ENCODE results near the gene ARL15.

The ARL15 gene

GRCh38 chr5:54309691-54310432 is 511 bp downstream of the ARL15 start:
- no peak for TF ChIP-seq FOXP2 (optimal IDR thresholded peaks at IDR 0.05; ENCODE audit: control extremely low read depth, extremely low read length, insufficient read depth)
- TF ChIP-seq EZH2 (IDR thresholded peaks at IDR 0.05): no peak
- no peak for TF ChIP-seq POLR2AphosphoS5 (IDR thresholded peaks at IDR 0.05; ENCODE audit: borderline replicate concordance, low read depth, low read length)
- H3K27ac ChIP-seq: no peak overlapping the region
- no peaks in the 10 kb centered on the region for H3K9me3 ChIP-seq (ENCODE audit: low read depth, low read length)
- H3K36me3 ChIP-seq (ENCODE audit: insufficient read depth, low read length): no peaks in the 10 kb centered on the region
- DNase-seq (ENCODE audit: low read depth, low spot score): no peak
- H3K9ac ChIP-seq (ENCODE audit: insufficient read length): peak overlapping the region; percentile 83
- H3K4me3 ChIP-seq: peak overlapping the region; percentile 87

GRCh38 chr5:54309276-54309675 is 1.1 kb downstream of the ARL15 start:
- no peak for DNase-seq (ENCODE audit: low read depth, low spot score)
- H3K36me3 ChIP-seq (ENCODE audit: insufficient read depth, low read length): no peaks in the 10 kb centered on the region
- no peak overlapping the region for H3K27ac ChIP-seq
- H3K9ac ChIP-seq (ENCODE audit: insufficient read length): peak overlapping the region; percentile 83
- H3K4me3 ChIP-seq: peak overlapping the region; percentile 87
- TF ChIP-seq EZH2 (IDR thresholded peaks at IDR 0.05) (no peak), POLR2AphosphoS5 (IDR thresholded peaks at IDR 0.05; ENCODE audit: borderline replicate concordance, low read depth, low read length) (no peak)
- no peaks in the 10 kb centered on the region for H3K9me3 ChIP-seq (ENCODE audit: low read depth, low read length)

DNA sequence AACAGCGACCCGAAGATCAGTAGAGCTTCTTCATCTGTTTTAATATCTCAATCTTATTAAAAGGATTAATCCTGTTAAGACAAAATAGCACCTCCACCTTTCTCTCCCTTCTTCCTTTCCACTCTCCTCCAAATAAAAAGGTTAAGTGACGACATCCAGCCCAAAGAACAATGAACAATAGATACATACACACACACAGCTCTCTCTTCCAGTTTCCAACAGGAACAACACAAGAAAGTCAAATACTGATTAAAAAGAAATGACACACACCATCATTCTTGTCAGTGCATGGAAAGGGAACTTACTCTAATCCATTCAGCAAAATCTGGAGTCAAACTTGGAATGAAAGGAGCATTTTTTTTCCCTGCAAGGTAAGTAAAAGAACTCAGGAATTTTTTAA is 2.8 kb downstream of the ARL15 start:
- Histone ChIP-seq H3K9ac (ENCODE audit: insufficient read length) (no peak overlapping the region), H3K36me3 (ENCODE audit: insufficient read depth, low read length) (no peaks in the 10 kb centered on the region), H3K27ac (no peak overlapping the region), H3K9me3 (ENCODE audit: low read depth, low read length) (no peaks in the 10 kb centered on the region), H3K4me3 (no peak overlapping the region)
- DNase-seq (ENCODE audit: low read depth, low spot score): no peak
- no peak for TF ChIP-seq POLR2AphosphoS5 (IDR thresholded peaks at IDR 0.05; ENCODE audit: borderline replicate concordance, low read depth, low read length)
- no peak for TF ChIP-seq EZH2 (IDR thresholded peaks at IDR 0.05)
- TF ChIP-seq FOXP2 (optimal IDR thresholded peaks at IDR 0.05; ENCODE audit: control extremely low read depth, extremely low read length, insufficient read depth): no peak

DNA sequence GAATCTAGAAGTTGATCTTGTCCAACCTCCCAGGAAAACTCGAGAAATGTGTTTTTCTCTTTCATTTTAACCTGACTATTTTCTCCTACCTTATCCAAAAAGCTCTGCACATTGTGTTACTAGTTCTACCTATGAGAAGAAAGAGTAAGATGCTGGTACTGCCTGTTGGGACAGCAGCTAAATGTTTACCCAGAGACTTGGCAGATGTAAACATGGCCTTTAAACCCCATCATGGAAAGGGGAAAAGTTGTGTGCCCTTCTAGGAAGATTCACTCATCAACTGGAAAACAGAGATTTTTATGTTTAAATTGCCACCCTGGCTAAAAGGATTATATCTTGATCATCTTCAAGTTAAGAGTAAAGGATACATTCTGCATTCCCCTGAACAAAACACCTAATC is 3.5 kb downstream of the ARL15 start:
- TF ChIP-seq FOXP2 (optimal IDR thresholded peaks at IDR 0.05; ENCODE audit: control extremely low read depth, extremely low read length, insufficient read depth): no peak
- TF ChIP-seq POLR2AphosphoS5 (IDR thresholded peaks at IDR 0.05; ENCODE audit: borderline replicate concordance, low read depth, low read length): no peak
- TF ChIP-seq EZH2 (IDR thresholded peaks at IDR 0.05): no peak
- H3K4me3 ChIP-seq: no peak overlapping the region

DNA sequence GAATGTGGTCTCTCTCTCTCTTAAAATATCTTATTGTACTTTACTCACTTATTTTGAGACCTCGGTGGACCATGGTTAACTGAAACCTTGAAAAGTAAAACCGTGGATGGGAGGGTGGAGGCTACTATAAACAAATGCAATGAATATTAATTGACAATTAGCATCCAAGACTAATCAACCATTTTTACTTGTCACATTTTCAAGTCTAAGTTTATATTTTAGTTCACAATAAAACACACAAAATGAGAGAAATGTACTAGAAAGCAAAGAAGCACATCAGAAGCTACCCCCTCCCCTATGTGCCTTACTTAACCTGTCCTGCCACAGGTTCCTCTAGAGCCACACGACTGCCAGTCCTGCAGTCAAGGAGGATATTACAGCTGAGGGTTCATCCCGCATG is 4.6 kb downstream of the ARL15 start:
- no peak for DNase-seq (ENCODE audit: low read depth, low spot score)
- no peaks in the 10 kb centered on the region for H3K36me3 ChIP-seq (ENCODE audit: insufficient read depth, low read length)

More for the DNA sequence above, 3.5 kb downstream of the ARL15 start:
- Histone ChIP-seq H3K27ac (no peak overlapping the region), H3K36me3 (ENCODE audit: insufficient read depth, low read length) (no peaks in the 10 kb centered on the region), H3K9me3 (ENCODE audit: low read depth, low read length) (no peaks in the 10 kb centered on the region), H3K9ac (ENCODE audit: insufficient read length) (no peak overlapping the region)
- DNase-seq (ENCODE audit: low read depth, low spot score): no peak

DNA sequence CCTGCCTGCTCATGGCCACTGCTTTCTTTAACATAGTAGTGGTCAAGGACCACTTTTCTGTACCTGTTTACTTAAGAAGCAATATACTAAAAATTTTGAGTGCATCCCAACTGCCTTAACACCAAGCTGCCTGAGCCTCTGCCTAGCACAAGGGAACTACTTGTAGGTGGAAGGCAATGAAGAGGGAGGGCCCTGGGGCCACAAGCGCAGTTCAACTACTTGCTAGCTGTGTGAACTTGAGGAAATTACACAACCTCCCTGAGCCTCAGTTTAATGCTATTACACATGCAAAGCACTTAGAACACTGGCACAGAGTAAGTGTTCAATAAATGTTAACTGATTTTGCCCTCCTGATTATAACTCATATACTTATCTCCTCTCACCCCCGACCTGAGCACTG is 6.3 kb downstream of the ARL15 start:
- no peak overlapping the region for H3K9ac ChIP-seq (ENCODE audit: insufficient read length)
- no peak for DNase-seq (ENCODE audit: low read depth, low spot score)
- TF ChIP-seq FOXP2 (optimal IDR thresholded peaks at IDR 0.05; ENCODE audit: control extremely low read depth, extremely low read length, insufficient read depth) (no peak), EZH2 (IDR thresholded peaks at IDR 0.05) (no peak), POLR2AphosphoS5 (IDR thresholded peaks at IDR 0.05; ENCODE audit: borderline replicate concordance, low read depth, low read length) (no peak)
- H3K4me3 ChIP-seq: no peak overlapping the region
- no peaks in the 10 kb centered on the region for H3K36me3 ChIP-seq (ENCODE audit: insufficient read depth, low read length)
- H3K27ac ChIP-seq: no peak overlapping the region
- H3K9me3 ChIP-seq (ENCODE audit: low read depth, low read length): no peaks in the 10 kb centered on the region

More for the DNA sequence above, 4.6 kb downstream of the ARL15 start:
- TF ChIP-seq FOXP2 (optimal IDR thresholded peaks at IDR 0.05; ENCODE audit: control extremely low read depth, extremely low read length, insufficient read depth) (no peak), EZH2 (IDR thresholded peaks at IDR 0.05) (no peak), POLR2AphosphoS5 (IDR thresholded peaks at IDR 0.05; ENCODE audit: borderline replicate concordance, low read depth, low read length) (no peak)
- Histone ChIP-seq H3K9ac (ENCODE audit: insufficient read length) (no peak overlapping the region), H3K4me3 (no peak overlapping the region), H3K27ac (no peak overlapping the region), H3K9me3 (ENCODE audit: low read depth, low read length) (no peaks in the 10 kb centered on the region)

DNA sequence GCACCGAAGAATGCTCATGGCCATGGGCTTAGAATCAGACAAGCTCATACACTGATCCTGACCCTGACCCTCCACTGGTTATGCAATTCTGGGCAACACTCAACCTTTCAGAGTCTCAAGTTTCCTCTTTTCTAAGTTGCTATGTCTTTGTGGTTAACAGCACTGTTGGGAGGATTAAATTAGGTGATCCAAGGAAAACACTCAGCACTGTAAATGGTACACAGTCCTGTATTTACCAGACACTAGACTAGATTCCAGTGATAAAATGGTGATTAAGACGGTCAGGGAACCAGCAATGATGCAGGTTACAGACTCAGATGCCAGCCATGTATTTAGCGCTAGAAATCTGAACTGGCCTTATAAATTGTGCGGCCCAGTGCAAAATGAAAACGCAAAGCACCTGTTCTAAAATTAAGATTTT is 8.1 kb downstream of the ARL15 start:
- Histone ChIP-seq H3K36me3 (ENCODE audit: insufficient read depth, low read length) (no peaks in the 10 kb centered on the region), H3K4me3 (no peak overlapping the region), H3K9ac (ENCODE audit: insufficient read length) (no peak overlapping the region), H3K27ac (no peak overlapping the region), H3K9me3 (ENCODE audit: low read depth, low read length) (no peaks in the 10 kb centered on the region)
- TF ChIP-seq EZH2 (IDR thresholded peaks at IDR 0.05) (no peak), FOXP2 (optimal IDR thresholded peaks at IDR 0.05; ENCODE audit: control extremely low read depth, extremely low read length, insufficient read depth) (no peak), POLR2AphosphoS5 (IDR thresholded peaks at IDR 0.05; ENCODE audit: borderline replicate concordance, low read depth, low read length) (no peak)
- DNase-seq (ENCODE audit: low read depth, low spot score): no peak

DNA sequence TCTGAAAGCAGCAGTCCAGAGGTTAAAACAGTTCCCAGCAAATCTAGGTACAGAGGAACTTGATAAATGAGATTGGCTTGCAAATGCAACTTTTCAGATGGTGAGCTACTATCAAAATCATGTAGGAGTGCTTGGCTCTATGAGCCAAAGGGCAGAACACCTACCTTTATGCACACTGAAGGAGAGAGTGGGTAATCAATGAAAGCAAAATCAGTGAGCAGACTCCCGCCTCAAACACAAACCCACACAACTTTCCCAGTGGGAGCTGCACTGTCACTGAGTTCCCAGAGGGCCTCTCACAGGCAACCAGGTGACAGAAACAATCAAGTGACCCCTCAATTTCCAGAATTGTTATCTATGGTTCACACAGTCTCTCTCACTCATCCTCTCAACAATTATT is 8.5 kb downstream of the ARL15 start:
- H3K9ac ChIP-seq (ENCODE audit: insufficient read length): no peak overlapping the region
- TF ChIP-seq FOXP2 (optimal IDR thresholded peaks at IDR 0.05; ENCODE audit: control extremely low read depth, extremely low read length, insufficient read depth): no peak
- TF ChIP-seq POLR2AphosphoS5 (IDR thresholded peaks at IDR 0.05; ENCODE audit: borderline replicate concordance, low read depth, low read length): no peak
- TF ChIP-seq EZH2 (IDR thresholded peaks at IDR 0.05): no peak
- H3K36me3 ChIP-seq (ENCODE audit: insufficient read depth, low read length): no peaks in the 10 kb centered on the region
- no peak for DNase-seq (ENCODE audit: low read depth, low spot score)
- H3K27ac ChIP-seq: no peak overlapping the region
- H3K9me3 ChIP-seq (ENCODE audit: low read depth, low read length): no peaks in the 10 kb centered on the region
- no peak overlapping the region for H3K4me3 ChIP-seq

DNA sequence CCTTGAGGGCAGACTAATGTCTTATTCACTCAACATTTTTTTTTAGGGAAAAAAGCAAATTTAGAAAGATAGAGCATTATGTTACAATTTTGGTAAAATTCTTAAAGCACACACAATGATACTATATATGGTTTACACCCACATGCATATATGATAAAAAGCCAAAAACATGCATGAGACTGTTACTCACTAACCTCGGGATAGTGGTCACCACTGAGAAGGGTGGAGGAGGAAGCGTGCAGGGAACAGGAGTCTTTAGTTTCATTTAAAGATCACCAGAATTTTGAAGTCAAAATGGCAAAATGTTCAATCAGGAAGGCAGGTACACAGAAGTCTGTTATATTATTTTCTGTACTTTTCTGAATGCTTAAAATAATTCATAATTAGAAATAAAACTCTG is 9.2 kb downstream of the ARL15 start:
- H3K27ac ChIP-seq: no peak overlapping the region
- no peak overlapping the region for H3K4me3 ChIP-seq
- no peak overlapping the region for H3K9ac ChIP-seq (ENCODE audit: insufficient read length)
- H3K36me3 ChIP-seq (ENCODE audit: insufficient read depth, low read length): no peaks in the 10 kb centered on the region
- TF ChIP-seq FOXP2 (optimal IDR thresholded peaks at IDR 0.05; ENCODE audit: control extremely low read depth, extremely low read length, insufficient read depth) (no peak), EZH2 (IDR thresholded peaks at IDR 0.05) (no peak)
- no peaks in the 10 kb centered on the region for H3K9me3 ChIP-seq (ENCODE audit: low read depth, low read length)
- DNase-seq (ENCODE audit: low read depth, low spot score): no peak
